HepG2 (cell line): ENCODE measurements around the gene KLB. TPM values are rescaled to one million over a fixed set of nuclear protein-coding genes. Genes with fewer than 3 reads are reported as not detected.

ENCODE experiments used
- CAMTA2 ChIP-seq: sonication (generic); formaldehyde crosslinking; IDR thresholded peaks from 2 replicates; pipeline ENCODE4 v1.4.0; 2020; ENCODE audit warnings: mild to moderate bottlenecking, missing genetic modification reagents, borderline replicate concordance
- CBX5 ChIP-seq: sonication (generic); formaldehyde crosslinking; IDR thresholded peaks from 2 replicates; pipeline ENCODE4 v1.4.0; 2020; ENCODE audit warnings: missing genetic modification reagents, borderline replicate concordance
- ETV5 ChIP-seq: IDR thresholded peaks from 2 replicates; pipeline ENCODE4 v1.6.1; 2018; ENCODE audit warnings: missing biosample characterization, missing genetic modification reagents, inconsistent platforms, borderline replicate concordance
- NFATC3 ChIP-seq: sonication (generic); formaldehyde crosslinking; IDR thresholded peaks from 2 replicates; pipeline ENCODE4 v1.5.1; 2020; ENCODE audit warnings: mild to moderate bottlenecking, missing genetic modification reagents
- NFE2 ChIP-seq: sonication (generic); formaldehyde crosslinking; IDR thresholded peaks from 2 replicates; pipeline ENCODE4 v1.4.0; 2020; ENCODE audit warnings: missing genetic modification reagents
- NR1H2 ChIP-seq: sonication (generic); formaldehyde crosslinking; IDR thresholded peaks from 2 replicates; pipeline ENCODE4 v1.8.1; 2022; ENCODE audit warnings: low read depth, missing genetic modification reagents, borderline replicate concordance
- RBM39 ChIP-seq: fragments of 200-400 bp; formaldehyde crosslinking; IDR thresholded peaks from one replicate; pipeline ENCODE4 v1.6.1; 2018; ENCODE audit warnings: antibody characterized with exemption, mild to moderate bottlenecking, low read depth, low read length; ENCODE audit not compliant: poor library complexity, severe bottlenecking
- ZNF354B ChIP-seq: sonication (generic); formaldehyde crosslinking; IDR thresholded peaks from 2 replicates; pipeline ENCODE4 v1.8.0; 2022; ENCODE audit warnings: mild to moderate bottlenecking, missing genetic modification reagents
- ZNF44 ChIP-seq: sonication (generic); formaldehyde crosslinking; IDR thresholded peaks from 2 replicates; pipeline ENCODE4 v1.5.1; 2020; ENCODE audit warnings: mild to moderate bottlenecking, missing genetic modification reagents
- ZNF660 ChIP-seq: sonication (generic); formaldehyde crosslinking; IDR thresholded peaks from 2 replicates; pipeline ENCODE4 v1.5.1; 2020; ENCODE audit warnings: mild to moderate bottlenecking, low read depth, missing genetic modification reagents, borderline replicate concordance
- polyA plus RNA-seq, 8 experiments: library from polyadenylated mRNA; depleted of rRNA in 3 of 8; stranded (reverse) in 7 of 8; unstranded in 1 of 8; fragments of >200 nt; fragmentation: Illumina TruSeq in 4 of 8; extraction: Trizol in 4 of 8; gene quantifications; 2 replicates each; pipeline versions ENCODE4 v1.2.1 to v1.2.3, GENCODE V29; 2011 to 2016; ENCODE audit warnings: low read depth in 4 of 8, missing spikeins in 1 of 8, mixed read lengths in 1 of 8; ENCODE audit not compliant: insufficient read depth in 1 of 8
- total RNA-seq, 5 experiments: library from RNA; depleted of rRNA; stranded (reverse); fragments of >200 nt; fragmentation: Illumina TruSeq; extraction: Trizol; gene quantifications; 2 replicates each; pipeline ENCODE4 v1.2.3, GENCODE V29; 2016; ENCODE audit warnings: low read depth in 1 of 5
- TF ChIP-seq, protein P1 (sequence below): sonication (generic); formaldehyde crosslinking; IDR thresholded peaks from 2 replicates; pipeline ENCODE4 v1.4.0; 2020; ENCODE audit warnings: missing genetic modification reagents
- TF ChIP-seq, protein P2 (sequence below): sonication (generic); formaldehyde crosslinking; IDR thresholded peaks from 2 replicates; pipeline ENCODE4 v1.5.0; 2020; ENCODE audit warnings: missing genetic modification reagents, mild to moderate bottlenecking, borderline replicate concordance
- TF ChIP-seq, protein P3 (sequence below): sonication (generic); formaldehyde crosslinking; IDR thresholded peaks from 2 replicates; pipeline ENCODE4 v1.8.0; 2022; ENCODE audit warnings: missing genetic modification reagents, mild to moderate bottlenecking, inconsistent platforms, borderline replicate concordance
- TF ChIP-seq, protein P4 (sequence below), 2 experiments: IDR thresholded peaks; 2 replicates each; pipeline ENCODE4 v1.6.1; 2011 to 2012; ENCODE audit warnings: low read length in 2 of 2, borderline replicate concordance in 1 of 2, low read depth in 1 of 2, mild to moderate bottlenecking in 1 of 2, moderate library complexity in 1 of 2
- TF ChIP-seq, protein P5 (sequence below): sonication (generic); formaldehyde crosslinking; IDR thresholded peaks from 2 replicates; pipeline ENCODE4 v1.4.0; 2020; ENCODE audit warnings: missing genetic modification reagents

The KLB gene
- total and polyA plus RNA-seq, 2 of the 13 experiments (the other 11 are each of a cell fraction or from before 2014, with no cell fraction given), result 25.3 to 82.0 TPM

DNA sequence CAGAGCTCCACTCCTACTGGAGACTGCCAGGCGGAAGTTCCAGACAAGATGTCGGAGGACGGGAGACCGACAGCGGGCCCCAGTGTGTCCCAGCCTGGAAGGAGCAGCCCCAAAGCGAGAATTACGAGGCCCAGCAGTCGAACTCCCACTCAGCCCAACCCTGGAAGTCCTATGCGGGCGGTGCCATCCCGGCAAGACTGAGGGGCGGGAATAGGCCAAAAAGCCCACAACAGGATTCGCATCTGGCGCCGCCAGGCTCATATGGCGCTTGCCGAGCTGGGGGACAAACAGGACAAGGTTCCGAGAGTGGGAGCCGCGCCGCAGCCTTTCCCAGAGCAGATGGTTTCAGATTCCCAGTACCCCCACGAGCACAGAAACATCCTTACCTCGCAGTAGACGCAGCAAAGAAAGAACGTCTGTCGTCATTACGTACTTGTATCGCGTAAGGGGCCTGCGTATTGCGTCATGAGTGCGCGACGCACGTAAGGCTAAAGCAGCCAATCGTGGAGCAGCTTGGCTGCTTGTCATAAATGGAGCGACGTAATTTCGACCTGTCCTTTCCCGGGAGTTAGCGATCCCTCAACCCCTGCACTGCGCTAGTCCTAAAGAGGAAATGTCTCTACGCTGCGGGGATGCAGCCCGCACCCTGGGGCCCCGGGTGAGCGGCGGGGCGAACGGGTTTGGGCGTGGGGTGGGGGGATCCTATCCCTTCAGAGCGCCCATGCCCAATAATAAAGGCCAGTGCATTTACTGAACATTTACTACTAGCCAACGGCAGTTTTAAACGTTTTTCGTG lies 52.0 kb downstream of the KLB start, which contains the start of the genes LIAS and RPL9 (continued):
- no peak for TF ChIP-seq NFE2 (CRISPR knock-in tag)
- peak; percentile 69; the same call in 1 of the 2 replicates for TF ChIP-seq ZNF354B (CRISPR knock-in tag)
- peak; percentile 79 for TF ChIP-seq RBM39
- no peak for TF ChIP-seq CAMTA2 (CRISPR knock-in tag)
- TF ChIP-seq, protein P1, sequence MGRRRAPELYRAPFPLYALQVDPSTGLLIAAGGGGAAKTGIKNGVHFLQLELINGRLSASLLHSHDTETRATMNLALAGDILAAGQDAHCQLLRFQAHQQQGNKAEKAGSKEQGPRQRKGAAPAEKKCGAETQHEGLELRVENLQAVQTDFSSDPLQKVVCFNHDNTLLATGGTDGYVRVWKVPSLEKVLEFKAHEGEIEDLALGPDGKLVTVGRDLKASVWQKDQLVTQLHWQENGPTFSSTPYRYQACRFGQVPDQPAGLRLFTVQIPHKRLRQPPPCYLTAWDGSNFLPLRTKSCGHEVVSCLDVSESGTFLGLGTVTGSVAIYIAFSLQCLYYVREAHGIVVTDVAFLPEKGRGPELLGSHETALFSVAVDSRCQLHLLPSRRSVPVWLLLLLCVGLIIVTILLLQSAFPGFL (CRISPR knock-in tag), result no peak
- TF ChIP-seq, protein P2, sequence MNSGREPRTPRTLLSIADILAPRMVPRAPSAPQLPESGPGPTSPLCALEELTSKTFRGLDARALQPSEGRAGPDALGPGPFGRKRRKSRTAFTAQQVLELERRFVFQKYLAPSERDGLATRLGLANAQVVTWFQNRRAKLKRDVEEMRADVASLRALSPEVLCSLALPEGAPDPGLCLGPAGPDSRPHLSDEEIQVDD, result no peak
- TF ChIP-seq ZNF660 (CRISPR knock-in tag), result no peak
- TF ChIP-seq ZNF44 (CRISPR knock-in tag), result peak; percentile 12; the same call in 1 of the 2 replicates
- TF ChIP-seq, protein P3, sequence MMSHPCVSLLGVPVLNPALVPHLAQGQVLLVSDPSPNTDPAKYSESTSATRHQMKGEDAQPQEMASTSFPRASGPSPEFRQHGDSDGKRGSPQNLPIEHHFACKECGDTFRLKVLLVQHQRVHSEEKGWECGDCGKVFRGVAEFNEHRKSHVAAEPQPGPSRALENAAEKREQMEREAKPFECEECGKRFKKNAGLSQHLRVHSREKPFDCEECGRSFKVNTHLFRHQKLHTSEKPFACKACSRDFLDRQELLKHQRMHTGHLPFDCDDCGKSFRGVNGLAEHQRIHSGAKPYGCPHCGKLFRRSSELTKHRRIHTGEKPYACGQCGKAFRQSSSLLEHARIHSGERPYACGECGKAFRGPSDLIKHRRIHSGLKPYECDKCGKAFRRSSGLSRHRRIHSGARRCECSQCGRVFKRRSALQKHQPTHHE, result peak; percentile 86; the same call in 1 of the 2 replicates
- TF ChIP-seq, protein P4, sequence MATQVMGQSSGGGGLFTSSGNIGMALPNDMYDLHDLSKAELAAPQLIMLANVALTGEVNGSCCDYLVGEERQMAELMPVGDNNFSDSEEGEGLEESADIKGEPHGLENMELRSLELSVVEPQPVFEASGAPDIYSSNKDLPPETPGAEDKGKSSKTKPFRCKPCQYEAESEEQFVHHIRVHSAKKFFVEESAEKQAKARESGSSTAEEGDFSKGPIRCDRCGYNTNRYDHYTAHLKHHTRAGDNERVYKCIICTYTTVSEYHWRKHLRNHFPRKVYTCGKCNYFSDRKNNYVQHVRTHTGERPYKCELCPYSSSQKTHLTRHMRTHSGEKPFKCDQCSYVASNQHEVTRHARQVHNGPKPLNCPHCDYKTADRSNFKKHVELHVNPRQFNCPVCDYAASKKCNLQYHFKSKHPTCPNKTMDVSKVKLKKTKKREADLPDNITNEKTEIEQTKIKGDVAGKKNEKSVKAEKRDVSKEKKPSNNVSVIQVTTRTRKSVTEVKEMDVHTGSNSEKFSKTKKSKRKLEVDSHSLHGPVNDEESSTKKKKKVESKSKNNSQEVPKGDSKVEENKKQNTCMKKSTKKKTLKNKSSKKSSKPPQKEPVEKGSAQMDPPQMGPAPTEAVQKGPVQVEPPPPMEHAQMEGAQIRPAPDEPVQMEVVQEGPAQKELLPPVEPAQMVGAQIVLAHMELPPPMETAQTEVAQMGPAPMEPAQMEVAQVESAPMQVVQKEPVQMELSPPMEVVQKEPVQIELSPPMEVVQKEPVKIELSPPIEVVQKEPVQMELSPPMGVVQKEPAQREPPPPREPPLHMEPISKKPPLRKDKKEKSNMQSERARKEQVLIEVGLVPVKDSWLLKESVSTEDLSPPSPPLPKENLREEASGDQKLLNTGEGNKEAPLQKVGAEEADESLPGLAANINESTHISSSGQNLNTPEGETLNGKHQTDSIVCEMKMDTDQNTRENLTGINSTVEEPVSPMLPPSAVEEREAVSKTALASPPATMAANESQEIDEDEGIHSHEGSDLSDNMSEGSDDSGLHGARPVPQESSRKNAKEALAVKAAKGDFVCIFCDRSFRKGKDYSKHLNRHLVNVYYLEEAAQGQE (IDR thresholded peaks at IDR 0.05; ENCODE audit: borderline replicate concordance in 1 of 2, low read depth in 1 of 2, low read length in 2 of 2), result peak in 1 of 2 experiments; percentile 50; a peak in 1 of 4 replicates
- no peak for TF ChIP-seq NFATC3 (CRISPR knock-in tag)
- TF ChIP-seq ETV5, result no peak
- TF ChIP-seq, protein P5, sequence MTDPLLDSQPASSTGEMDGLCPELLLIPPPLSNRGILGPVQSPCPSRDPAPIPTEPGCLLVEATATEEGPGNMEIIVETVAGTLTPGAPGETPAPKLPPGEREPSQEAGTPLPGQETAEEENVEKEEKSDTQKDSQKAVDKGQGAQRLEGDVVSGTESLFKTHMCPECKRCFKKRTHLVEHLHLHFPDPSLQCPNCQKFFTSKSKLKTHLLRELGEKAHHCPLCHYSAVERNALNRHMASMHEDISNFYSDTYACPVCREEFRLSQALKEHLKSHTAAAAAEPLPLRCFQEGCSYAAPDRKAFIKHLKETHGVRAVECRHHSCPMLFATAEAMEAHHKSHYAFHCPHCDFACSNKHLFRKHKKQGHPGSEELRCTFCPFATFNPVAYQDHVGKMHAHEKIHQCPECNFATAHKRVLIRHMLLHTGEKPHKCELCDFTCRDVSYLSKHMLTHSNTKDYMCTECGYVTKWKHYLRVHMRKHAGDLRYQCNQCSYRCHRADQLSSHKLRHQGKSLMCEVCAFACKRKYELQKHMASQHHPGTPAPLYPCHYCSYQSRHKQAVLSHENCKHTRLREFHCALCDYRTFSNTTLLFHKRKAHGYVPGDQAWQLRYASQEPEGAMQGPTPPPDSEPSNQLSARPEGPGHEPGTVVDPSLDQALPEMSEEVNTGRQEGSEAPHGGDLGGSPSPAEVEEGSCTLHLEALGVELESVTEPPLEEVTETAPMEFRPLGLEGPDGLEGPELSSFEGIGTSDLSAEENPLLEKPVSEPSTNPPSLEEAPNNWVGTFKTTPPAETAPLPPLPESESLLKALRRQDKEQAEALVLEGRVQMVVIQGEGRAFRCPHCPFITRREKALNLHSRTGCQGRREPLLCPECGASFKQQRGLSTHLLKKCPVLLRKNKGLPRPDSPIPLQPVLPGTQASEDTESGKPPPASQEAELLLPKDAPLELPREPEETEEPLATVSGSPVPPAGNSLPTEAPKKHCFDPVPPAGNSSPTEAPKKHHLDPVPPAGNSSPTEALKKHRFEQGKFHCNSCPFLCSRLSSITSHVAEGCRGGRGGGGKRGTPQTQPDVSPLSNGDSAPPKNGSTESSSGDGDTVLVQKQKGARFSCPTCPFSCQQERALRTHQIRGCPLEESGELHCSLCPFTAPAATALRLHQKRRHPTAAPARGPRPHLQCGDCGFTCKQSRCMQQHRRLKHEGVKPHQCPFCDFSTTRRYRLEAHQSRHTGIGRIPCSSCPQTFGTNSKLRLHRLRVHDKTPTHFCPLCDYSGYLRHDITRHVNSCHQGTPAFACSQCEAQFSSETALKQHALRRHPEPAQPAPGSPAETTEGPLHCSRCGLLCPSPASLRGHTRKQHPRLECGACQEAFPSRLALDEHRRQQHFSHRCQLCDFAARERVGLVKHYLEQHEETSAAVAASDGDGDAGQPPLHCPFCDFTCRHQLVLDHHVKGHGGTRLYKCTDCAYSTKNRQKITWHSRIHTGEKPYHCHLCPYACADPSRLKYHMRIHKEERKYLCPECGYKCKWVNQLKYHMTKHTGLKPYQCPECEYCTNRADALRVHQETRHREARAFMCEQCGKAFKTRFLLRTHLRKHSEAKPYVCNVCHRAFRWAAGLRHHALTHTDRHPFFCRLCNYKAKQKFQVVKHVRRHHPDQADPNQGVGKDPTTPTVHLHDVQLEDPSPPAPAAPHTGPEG, result peak; percentile 92
- TF ChIP-seq CBX5 (CRISPR knock-in tag), result peak; percentile 72; the same call in 1 of the 2 replicates
- no peak for TF ChIP-seq NR1H2 (CRISPR knock-in tag)
